Stimulated activated CD4-positive, alpha-beta T cell treated with anti-CD3 and anti-CD28 coated beads, TNF-alpha, amount 100 ng/mL, for 4 hours (primary cell): ENCODE results near the gene FES.

Experiments
- DNase-seq, 3 experiments: peaks; one replicate each; pipeline ENCODE4 v3.0.0-alpha.2; 2020; ENCODE audit warnings: low read depth in 3 of 3

Gene FES

DNA sequence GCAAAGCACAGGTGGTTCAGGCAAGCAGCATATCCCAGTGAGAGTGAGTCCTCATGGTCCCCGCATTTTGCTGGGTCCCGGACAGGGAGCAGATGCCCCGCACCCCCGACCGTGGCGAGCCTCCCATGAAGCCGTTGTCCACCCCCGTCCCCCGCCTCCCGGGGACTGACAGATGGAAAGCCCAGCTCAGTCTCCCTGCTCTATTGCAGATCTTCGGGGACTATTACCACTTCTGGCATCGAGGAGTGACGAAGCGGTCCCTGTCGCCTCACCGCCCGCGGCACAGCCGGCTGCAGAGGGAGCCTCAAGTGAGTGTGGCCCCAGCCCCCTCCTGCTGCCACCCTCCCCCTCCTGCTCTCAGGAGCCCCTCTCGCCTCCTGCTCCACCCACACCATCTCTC is 8.3 kb upstream of the FES start:
- no peak for DNase-seq

DNA sequence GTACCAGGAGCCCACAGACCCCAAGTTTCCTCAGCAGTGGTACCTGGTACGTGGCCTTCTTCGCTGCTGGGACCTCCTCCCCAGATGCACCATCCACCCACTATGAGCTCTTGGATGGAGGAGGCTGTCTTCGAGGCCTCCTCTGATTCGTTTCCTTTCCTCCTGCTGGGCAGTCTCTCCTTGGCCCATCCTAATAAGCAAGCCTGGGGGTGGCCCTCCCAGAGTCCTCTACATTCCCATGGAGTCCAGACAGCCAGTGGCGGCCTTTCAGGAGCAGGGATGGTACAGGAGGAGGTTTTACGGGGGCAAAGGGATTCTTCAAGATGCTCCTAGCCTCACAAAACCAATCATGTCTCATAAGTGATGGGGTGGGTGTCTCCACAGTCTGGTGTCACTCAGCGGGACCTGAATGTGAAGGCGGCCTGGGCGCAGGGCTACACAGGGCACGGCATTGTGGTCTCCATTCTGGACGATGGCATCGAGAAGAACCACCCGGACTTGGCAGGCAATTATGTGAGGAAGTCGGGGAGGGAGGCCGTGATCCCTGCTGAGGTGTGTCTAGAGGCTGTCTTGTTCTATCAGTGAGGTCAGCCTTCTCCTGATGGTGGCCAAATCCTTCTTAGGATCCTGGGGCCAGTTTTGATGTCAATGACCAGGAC is 7.7 kb upstream of the FES start:
- DNase-seq = no peak

DNA sequence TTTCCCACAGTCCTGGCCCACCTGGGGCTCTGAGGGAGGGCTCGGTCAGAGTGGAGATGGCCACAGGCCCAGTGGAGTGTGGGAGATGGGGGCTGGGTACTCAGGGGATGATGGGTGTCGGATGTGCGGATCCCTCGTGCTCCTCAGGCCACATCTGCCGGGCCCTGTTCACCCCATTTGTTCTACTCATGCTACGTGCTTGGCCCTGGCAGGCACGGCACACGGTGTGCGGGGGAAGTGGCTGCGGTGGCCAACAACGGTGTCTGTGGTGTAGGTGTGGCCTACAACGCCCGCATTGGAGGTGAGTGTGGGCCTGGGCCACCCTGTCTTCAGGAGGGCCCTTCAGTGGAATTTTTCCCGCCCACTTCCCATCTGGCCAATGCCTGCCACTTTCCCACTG is 7.0 kb upstream of the FES start:
- no peak for DNase-seq

DNA sequence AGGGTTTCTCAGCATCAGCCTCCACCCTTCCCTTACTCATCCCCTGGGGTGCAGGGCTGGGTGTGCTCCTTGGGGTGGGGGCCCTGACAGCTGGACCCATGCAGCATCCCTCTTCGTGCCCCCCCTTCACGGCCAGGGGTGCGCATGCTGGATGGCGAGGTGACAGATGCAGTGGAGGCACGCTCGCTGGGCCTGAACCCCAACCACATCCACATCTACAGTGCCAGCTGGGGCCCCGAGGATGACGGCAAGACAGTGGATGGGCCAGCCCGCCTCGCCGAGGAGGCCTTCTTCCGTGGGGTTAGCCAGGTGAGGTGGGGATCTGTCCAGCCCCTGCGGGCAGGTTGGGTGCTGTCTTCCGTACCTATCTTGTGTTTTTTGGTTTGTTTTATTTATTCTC is 6.3 kb upstream of the FES start:
- DNase-seq = no peak

DNA sequence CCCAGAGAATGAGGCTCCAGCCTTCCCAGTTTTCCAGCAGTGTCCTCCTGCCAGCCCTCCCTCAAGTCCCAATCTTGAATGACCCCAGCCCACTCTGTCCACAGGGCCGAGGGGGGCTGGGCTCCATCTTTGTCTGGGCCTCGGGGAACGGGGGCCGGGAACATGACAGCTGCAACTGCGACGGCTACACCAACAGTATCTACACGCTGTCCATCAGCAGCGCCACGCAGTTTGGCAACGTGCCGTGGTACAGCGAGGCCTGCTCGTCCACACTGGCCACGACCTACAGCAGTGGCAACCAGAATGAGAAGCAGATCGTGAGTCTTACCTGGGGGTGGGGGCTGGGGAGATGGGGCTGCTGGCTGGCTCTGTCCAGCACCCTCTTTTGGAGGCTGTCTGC is 5.6 kb upstream of the FES start:
- DNase-seq = no peak

DNA sequence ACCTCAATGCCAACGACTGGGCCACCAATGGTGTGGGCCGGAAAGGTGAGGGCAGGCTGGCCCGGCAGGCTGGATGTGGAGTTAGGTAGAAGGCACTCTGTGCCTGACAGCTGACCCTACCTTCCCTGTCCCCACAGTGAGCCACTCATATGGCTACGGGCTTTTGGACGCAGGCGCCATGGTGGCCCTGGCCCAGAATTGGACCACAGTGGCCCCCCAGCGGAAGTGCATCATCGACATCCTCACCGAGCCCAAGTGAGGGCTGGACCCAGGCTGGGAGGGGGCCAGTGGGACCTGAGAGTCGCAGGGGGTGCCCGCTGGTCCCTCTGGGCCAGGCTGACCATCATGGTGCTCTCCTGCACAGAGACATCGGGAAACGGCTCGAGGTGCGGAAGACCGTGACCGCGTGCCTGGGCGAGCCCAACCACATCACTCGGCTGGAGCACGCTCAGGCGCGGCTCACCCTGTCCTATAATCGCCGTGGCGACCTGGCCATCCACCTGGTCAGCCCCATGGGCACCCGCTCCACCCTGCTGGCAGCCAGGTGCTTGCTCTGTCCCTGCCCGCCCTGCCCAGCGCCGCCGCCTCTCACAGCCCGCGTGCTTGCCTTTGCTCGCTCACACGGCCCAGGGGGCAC is 4.5 kb upstream of the FES start:
- no peak for DNase-seq

DNA sequence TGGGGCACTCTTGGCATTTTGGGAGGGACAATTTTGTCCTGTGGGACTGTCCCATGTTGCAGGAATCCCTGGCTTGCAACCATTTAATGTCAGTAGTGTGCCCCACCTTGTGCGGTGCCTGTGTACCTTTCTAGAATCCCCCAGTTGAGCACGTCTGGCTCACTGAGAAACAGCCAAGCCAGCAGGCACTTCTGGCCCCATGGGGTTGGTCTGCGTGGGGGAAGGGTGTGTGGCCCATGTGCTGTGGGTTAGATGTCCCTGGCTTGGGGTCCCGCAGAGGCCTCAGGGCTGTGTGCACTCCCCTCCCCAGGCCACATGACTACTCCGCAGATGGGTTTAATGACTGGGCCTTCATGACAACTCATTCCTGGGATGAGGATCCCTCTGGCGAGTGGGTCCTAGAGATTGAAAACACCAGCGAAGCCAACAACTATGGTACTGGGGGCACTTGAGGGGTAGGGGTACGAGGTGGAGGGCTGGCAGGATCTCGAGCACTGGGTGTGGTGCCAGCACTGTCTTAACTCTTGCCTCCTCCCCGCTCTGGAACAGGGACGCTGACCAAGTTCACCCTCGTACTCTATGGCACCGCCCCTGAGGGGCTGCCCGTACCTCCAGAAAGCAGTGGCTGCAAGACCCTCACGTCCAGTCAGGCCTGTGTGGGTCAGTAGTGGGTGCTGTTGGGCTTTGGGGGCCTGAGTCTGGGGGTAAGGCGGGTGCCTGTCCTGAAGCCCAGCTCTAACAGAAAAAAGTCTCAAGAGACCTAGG is 3.7 kb upstream of the FES start:
- DNase-seq = no peak

DNA sequence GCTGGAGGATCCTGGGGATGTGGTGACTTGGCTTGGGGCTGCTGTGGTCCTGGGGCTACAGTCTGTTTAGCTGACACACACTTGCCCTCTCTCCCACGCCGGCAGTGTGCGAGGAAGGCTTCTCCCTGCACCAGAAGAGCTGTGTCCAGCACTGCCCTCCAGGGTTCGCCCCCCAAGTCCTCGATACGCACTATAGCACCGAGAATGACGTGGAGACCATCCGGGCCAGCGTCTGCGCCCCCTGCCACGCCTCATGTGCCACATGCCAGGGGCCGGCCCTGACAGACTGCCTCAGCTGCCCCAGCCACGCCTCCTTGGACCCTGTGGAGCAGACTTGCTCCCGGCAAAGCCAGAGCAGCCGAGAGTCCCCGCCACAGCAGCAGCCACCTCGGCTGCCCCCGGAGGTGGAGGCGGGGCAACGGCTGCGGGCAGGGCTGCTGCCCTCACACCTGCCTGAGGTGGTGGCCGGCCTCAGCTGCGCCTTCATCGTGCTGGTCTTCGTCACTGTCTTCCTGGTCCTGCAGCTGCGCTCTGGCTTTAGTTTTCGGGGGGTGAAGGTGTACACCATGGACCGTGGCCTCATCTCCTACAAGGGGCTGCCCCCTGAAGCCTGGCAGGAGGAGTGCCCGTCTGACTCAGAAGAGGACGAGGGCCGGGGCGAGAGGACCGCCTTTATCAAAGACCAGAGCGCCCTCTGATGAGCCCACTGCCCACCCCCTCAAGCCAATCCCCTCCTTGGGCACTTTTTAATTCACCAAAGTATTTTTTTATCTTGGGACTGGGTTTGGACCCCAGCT is 2.9 kb upstream of the FES start:
- DNase-seq = no peak

DNA sequence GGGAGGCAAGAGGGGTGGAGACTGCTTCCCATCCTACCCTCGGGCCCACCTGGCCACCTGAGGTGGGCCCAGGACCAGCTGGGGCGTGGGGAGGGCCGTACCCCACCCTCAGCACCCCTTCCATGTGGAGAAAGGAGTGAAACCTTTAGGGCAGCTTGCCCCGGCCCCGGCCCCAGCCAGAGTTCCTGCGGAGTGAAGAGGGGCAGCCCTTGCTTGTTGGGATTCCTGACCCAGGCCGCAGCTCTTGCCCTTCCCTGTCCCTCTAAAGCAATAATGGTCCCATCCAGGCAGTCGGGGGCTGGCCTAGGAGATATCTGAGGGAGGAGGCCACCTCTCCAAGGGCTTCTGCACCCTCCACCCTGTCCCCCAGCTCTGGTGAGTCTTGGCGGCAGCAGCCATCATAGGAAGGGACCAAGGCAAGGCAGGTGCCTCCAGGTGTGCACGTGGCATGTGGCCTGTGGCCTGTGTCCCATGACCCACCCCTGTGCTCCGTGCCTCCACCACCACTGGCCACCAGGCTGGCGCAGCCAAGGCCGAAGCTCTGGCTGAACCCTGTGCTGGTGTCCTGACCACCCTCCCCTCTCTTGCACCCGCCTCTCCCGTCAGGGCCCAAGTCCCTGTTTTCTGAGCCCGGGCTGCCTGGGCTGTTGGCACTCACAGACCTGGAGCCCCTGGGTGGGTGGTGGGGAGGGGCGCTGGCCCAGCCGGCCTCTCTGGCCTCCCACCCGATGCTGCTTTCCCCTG is 2.2 kb upstream of the FES start:
- DNase-seq = no peak

DNA sequence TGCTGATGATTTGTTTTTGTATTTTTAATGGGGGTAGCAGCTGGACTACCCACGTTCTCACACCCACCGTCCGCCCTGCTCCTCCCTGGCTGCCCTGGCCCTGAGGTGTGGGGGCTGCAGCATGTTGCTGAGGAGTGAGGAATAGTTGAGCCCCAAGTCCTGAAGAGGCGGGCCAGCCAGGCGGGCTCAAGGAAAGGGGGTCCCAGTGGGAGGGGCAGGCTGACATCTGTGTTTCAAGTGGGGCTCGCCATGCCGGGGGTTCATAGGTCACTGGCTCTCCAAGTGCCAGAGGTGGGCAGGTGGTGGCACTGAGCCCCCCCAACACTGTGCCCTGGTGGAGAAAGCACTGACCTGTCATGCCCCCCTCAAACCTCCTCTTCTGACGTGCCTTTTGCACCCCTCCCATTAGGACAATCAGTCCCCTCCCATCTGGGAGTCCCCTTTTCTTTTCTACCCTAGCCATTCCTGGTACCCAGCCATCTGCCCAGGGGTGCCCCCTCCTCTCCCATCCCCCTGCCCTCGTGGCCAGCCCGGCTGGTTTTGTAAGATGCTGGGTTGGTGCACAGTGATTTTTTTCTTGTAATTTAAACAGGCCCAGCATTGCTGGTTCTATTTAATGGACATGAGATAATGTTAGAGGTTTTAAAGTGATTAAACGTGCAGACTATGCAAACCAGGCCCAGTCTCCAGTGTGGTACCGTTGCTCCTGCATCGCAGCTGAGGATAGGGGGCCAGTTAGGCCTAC is 1.4 kb upstream of the FES start:
- DNase-seq = no peak

DNA sequence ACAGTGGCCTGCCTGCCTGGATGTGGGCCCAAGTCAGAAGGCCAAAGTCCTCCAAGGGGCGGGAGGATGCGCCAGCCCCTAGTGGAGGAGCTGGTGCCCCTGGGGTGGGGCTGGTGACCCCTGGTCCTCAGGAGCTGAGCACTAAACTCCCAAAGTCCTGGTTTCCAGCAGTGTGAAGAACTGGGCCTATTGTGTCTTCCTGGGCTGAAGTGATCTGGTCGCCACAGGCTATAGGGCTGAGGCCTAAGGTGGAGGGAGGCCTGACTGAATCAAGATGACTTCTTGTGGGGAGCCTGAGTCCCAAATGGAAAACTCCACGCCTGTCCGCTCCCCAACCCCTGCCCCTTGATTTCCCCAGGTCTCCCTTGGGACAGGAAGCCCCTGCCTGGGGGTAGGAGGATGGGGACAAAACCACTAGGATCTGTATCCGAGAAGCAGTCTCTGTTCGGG is 753 bp upstream of the FES start:
- DNase-seq = no peak

DNA sequence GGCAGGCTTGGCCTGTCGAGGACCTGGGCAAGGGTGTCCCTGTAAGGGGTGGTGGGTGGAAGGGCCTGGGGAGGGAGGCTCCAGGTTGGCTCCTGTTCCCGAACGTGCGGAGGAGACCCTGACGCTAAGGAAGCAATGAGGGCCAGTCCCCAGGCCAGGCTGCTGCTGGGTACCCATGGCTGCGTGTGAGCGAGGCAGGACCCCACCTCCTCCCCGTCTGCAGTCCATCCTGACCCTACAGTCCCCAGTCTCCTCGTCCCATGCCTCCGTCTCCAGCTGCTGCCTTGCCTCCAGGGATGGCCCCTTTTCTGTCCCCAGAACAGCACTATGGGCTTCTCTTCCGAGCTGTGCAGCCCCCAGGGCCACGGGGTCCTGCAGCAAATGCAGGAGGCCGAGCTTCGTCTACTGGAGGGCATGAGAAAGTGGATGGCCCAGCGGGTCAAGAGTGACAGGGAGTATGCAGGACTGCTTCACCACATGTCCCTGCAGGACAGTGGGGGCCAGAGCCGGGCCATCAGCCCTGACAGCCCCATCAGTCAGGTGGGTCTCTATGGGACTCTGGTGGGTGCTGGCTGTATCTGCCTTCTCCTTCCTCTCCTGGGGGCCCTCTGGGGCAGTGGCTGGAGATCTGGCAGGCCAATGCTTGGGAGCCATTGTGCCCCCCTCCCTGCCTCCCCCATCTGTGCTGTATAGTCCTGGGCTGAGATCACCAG is 571 bp downstream of the FES start:
- no peak for DNase-seq

DNA sequence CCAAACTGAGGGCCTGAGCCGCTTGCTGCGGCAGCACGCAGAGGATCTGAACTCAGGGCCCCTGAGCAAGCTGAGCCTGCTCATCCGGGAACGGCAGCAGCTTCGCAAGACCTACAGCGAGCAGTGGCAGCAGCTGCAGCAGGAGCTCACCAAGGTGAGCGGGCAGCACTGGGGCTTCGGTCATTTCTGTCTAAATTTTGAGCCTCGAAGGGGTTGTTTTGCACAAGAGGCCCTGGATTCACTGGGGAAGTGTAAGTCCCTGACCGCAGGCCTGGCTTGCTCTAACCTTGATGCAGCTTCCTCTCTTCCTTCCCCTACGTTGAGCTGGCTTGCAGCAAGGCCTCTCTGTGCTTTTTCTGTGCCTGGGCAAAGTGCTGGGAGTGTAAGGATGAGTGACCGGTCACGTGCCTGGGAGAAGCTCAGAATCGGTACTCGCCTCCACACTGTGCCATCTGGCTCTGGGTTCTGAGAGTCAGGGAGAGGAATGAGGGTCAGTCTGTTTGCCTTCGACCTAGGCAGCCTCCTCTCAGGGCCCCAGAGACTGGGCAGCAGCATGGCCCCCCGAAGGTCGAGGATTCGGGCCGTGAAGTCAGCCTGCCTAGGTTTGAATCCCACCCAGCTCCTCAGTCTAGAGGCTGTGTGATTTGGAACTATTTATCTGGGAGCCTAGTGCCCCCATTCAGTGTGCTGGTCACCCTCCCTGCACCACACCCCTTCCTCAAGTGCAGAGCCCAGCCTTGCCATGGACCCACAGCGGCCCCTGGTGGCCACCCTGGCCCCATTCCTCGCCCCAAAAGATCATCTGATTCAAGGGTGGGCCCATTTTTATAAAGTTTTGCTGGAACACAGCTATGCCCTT is 1.4 kb downstream of the FES start:
- DNase-seq = peak; percentile 56 to 77 (median 72)

DNA sequence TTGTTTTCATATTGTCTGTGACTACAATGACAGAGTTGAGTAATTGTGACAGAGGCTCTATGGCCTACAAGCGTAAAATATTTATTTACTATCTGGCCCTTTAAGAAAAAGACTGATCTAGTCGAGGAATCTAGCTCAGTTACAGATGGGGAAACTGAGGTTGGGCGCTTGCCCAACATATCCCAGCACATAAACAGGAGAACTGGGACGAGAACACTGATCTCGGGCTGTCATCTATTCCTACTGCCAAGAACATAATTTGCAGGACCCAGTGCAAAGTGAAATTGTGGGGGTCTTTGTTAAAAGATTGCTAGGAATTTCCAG is 1.9 kb downstream of the FES start:
- DNase-seq = no peak

DNA sequence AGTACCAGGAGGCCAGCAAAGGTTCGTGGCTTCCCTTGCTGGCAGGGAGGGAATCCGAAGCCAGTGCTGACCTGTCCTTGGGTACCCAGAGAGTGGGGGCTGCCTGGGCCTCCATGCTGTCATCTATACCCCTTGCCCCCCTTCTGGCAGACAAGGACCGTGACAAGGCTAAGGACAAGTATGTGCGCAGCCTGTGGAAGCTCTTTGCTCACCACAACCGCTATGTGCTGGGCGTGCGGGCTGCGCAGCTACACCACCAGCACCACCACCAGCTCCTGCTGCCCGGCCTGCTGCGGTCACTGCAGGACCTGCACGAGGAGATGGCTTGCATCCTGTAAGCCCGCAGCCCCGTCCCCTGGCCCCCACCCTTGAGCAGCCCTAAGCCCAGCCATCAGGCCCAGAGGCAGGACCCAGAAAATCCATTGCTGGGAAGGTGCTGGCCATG is 2.8 kb downstream of the FES start:
- DNase-seq = no peak

DNA sequence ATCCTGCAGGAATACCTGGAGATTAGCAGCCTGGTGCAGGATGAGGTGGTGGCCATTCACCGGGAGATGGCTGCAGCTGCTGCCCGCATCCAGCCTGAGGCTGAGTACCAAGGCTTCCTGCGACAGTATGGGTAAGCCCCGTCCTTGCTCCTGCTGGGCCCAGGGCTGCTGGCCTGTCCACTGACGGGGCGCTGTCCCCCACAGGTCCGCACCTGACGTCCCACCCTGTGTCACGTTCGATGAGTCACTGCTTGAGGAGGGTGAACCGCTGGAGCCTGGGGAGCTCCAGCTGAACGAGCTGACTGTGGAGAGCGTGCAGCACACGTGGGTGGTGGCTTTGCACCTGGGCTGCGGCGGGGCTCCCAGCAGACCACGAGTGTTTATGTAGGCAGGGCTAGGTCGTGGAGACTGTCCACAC is 5.0 kb downstream of the FES start:
- DNase-seq = no peak

DNA sequence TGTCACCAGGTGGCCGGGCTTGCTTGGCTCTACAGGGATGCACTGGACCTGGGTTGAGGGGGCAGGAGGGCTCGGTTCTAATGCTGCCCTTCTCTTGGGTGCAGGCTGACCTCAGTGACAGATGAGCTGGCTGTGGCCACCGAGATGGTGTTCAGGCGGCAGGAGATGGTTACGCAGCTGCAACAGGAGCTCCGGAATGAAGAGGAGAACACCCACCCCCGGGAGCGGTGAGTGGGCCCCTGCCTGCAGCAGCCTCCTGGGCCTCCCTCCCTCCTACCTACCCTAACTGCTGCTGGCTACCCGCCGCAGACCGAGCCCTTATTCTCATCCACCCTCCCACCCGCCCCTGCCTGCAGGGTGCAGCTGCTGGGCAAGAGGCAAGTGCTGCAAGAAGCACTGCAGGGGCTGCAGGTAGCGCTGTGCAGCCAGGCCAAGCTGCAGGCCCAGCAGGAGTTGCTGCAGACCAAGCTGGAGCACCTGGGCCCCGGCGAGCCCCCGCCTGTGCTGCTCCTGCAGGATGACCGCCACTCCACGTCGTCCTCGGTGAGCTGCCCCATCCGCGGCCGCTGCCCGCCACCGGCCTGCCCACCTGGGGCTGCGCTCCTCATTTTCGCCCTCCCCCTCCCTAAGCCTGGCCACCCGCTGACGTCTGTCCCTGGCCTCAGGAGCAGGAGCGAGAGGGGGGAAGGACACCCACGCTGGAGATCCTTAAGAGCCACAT is 5.6 kb downstream of the FES start:
- DNase-seq = no peak

DNA sequence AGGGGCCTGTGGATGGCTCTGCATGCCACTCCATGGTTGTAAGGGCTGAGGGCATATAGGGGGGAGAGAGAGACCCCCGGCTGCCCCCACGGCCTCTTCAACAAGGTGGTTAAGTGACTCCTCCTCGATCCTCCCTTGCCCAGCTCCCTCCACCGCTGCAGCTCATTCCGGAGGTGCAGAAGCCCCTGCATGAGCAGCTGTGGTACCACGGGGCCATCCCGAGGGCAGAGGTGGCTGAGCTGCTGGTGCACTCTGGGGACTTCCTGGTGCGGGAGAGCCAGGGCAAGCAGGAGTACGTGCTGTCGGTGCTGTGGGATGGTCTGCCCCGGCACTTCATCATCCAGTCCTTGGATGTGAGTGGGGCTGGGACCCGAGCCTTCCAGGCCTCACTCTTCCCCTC is 6.5 kb downstream of the FES start:
- DNase-seq = no peak
